ENCODE measurements around the gene DNASE1L3. TPM values are rescaled to one million over a fixed set of nuclear protein-coding genes. Genes with fewer than 3 reads are reported as not detected.

Gene DNASE1L3
- total and polyA plus RNA-seq, 2 of the 13 experiments (the other 11 are each of a cell fraction or from before 2014, with no cell fraction given), result 0.86 to 1.7 TPM

GRCh38 chr3:58161435-58162398, 49.1 kb downstream of the DNASE1L3 start (continued):
- TF ChIP-seq ZNF280B (CRISPR knock-in tag; IDR thresholded peaks at IDR 0.05; ENCODE audit: borderline replicate concordance) (no peak), ZNF550 (CRISPR knock-in tag; IDR thresholded peaks at IDR 0.05; ENCODE audit: borderline replicate concordance) (no peak), ZNF382 (CRISPR knock-in tag; IDR thresholded peaks at IDR 0.05; ENCODE audit: borderline replicate concordance) (no peak), MED8 (CRISPR knock-in tag; IDR thresholded peaks at IDR 0.05; ENCODE audit: insufficient replicate concordance) (no peak), PAF1 (CRISPR knock-in tag; IDR thresholded peaks at IDR 0.05) (no peak), ZNF678 (CRISPR knock-in tag; IDR thresholded peaks at IDR 0.05) (no peak), MAX (IDR thresholded peaks at IDR 0.05) (peak; percentile 25; the same call in 1 of the 2 replicates), RBM22 (optimal IDR thresholded peaks at IDR 0.05; ENCODE audit: low read length) (peak; percentile 77), ZNF768 (CRISPR knock-in tag; IDR thresholded peaks at IDR 0.05) (no peak), ZNF687 (CRISPR knock-in tag; IDR thresholded peaks at IDR 0.05) (peak; percentile 69), FOSL2 (CRISPR knock-in tag; IDR thresholded peaks at IDR 0.05) (peak; percentile 74), XBP1 (CRISPR knock-in tag; IDR thresholded peaks at IDR 0.05) (no peak), PCBP2 (optimal IDR thresholded peaks at IDR 0.05; ENCODE audit: low read depth, low read length, poor library complexity, severe bottlenecking) (no peak), MIER2 (CRISPR knock-in tag; IDR thresholded peaks at IDR 0.05) (no peak), ZFP82 (CRISPR knock-in tag; IDR thresholded peaks at IDR 0.05; ENCODE audit: borderline replicate concordance) (no peak), NKX3-1 (CRISPR knock-in tag; IDR thresholded peaks at IDR 0.05) (no peak), AHR (CRISPR knock-in tag; IDR thresholded peaks at IDR 0.05) (no peak), PPARG (CRISPR knock-in tag; conservative IDR thresholded peaks at IDR 0.05) (0 out of 2 replicates have a peak, but pooled peaks have one; percentile 15), THYN1 (CRISPR knock-in tag; IDR thresholded peaks at IDR 0.05; ENCODE audit: borderline replicate concordance, low read depth) (no peak), ZC3H13 (CRISPR knock-in tag; IDR thresholded peaks at IDR 0.05) (no peak), ZNF24 (IDR thresholded peaks at IDR 0.05) (no peak), ZNF12 (CRISPR knock-in tag; IDR thresholded peaks at IDR 0.05) (no peak), DMAP1 (CRISPR knock-in tag; IDR thresholded peaks at IDR 0.05) (no peak), SRY (CRISPR knock-in tag; IDR thresholded peaks at IDR 0.05) (no peak), ZNF850 (CRISPR knock-in tag; conservative IDR thresholded peaks at IDR 0.05) (no peak)
